DND-41 (cell line): ENCODE data around the gene POLN.

ENCODE experiments used
- ATAC-seq: fragments of 200-7000 bp; cut with Tn5 transposase; 3 replicates; pipeline ENCODE4 v1.9.1; 2021; ENCODE audit warnings: low read depth; ENCODE audit not compliant: insufficient read depth
- DNase-seq: peaks from one replicate; pipeline ENCODE4 v3.0.0-alpha.2; 2020
- H2AFZ ChIP-seq: 2 replicates; pipeline ENCODE4 v1.6.0; 2012; ENCODE audit warnings: low read depth, low read length
- H3K27ac ChIP-seq: 2 replicates; pipeline ENCODE4 v1.5.1; 2012; ENCODE audit warnings: low read length, inconsistent platforms
- H3K27me3 ChIP-seq: fragments of 200-600 bp; sonication (generic); 2 replicates; pipeline ENCODE4 v1.6.0; 2012; ENCODE audit warnings: low read length, mild to moderate bottlenecking, inconsistent platforms; ENCODE audit not compliant: insufficient read depth, poor library complexity
- H3K36me3 ChIP-seq: 2 replicates; pipeline ENCODE4 v1.5.1; 2012; ENCODE audit warnings: low read length, inconsistent platforms; ENCODE audit not compliant: insufficient read depth
- H3K4me1 ChIP-seq: 2 replicates; pipeline ENCODE4 v1.5.1; 2012; ENCODE audit warnings: mild to moderate bottlenecking, low read length; ENCODE audit not compliant: insufficient read depth
- H3K4me2 ChIP-seq: 2 replicates; pipeline ENCODE4 v1.6.0; 2012; ENCODE audit warnings: mild to moderate bottlenecking, moderate library complexity, low read length, inconsistent platforms; ENCODE audit not compliant: insufficient read depth
- H3K4me3 ChIP-seq, 2 experiments: fragments of 200-600 bp in 1 of 2; shearing (Covaris generic) in 1 of 2; 2 replicates each; pipeline ENCODE4 v1.5.1; 2012 to 2016; ENCODE audit warnings: inconsistent platforms in 2 of 2, low read length in 2 of 2, mild to moderate bottlenecking in 2 of 2, low read depth in 1 of 2, moderate library complexity in 1 of 2
- H3K79me2 ChIP-seq: 2 replicates; pipeline ENCODE4 v1.6.0; 2012; ENCODE audit warnings: low read length, inconsistent platforms; ENCODE audit not compliant: insufficient read depth
- H3K9ac ChIP-seq: 2 replicates; pipeline ENCODE4 v1.6.0; 2012; ENCODE audit warnings: low read depth, mild to moderate bottlenecking, inconsistent platforms, low read length, moderate library complexity
- H3K9me3 ChIP-seq: 2 replicates; pipeline ENCODE4 v1.5.1; 2012; ENCODE audit warnings: low read length, moderate library complexity, mild to moderate bottlenecking, inconsistent platforms; ENCODE audit not compliant: insufficient read depth, severe bottlenecking
- H4K20me1 ChIP-seq: 2 replicates; pipeline ENCODE4 v1.6.0; 2012; ENCODE audit warnings: low read length; ENCODE audit not compliant: insufficient read depth
- EZH2 ChIP-seq: IDR thresholded peaks from 3 replicates; pipeline ENCODE4 v1.6.1; 2012; ENCODE audit warnings: borderline replicate concordance, low read depth, mild to moderate bottlenecking, moderate library complexity, low read length, inconsistent platforms; ENCODE audit not compliant: severe bottlenecking
- TF ChIP-seq, protein P1 (sequence below): IDR thresholded peaks from 2 replicates; pipeline ENCODE4 v1.5.1; 2012; ENCODE audit warnings: borderline replicate concordance, low read length, moderate library complexity, mild to moderate bottlenecking; ENCODE audit not compliant: poor library complexity, severe bottlenecking; ENCODE audit errors: extremely low read depth

The POLN gene

DNA sequence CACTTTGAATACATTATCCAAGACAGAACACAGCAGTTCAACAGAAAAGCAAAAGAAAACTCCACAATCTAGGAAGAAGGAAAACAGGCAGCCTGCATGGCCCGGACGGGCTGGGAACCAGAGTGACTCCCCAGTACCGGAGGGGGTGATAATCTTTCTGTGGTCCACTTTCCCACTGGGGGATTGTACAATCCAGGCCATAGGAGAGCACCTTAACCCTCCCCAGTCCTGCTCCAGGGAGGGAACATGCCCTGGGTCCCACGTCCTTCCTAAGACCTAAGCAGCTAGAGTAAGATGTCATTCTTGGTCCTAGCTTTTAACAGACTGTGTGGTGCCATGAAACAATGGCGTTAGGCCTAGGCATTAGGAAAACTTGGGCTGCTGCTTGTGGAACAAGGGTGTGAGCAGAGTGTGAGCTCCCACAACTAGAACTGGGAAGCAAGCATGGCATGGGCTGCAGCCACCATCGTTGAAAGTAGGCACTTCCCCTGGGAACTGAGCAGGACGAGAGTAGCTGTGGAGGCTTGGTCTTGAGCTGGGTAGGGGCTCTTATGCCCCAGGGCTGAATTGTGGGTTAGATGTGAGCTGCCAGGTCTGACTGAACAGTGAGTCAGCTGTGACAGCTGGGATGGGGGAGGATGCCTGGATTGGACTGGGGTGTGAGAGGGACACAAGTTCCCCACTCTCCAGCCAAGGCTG lies 140.4 kb downstream of the POLN start:
- no peaks in the 10 kb centered on the region for H3K27me3 ChIP-seq
- no peaks in the 10 kb centered on the region for H3K36me3 ChIP-seq
- ATAC-seq = no peak
- H4K20me1 ChIP-seq = no peaks in the 10 kb centered on the region
- no peak overlapping the region for H3K9ac ChIP-seq
- TF ChIP-seq EZH2 = no peak
- TF ChIP-seq, protein P1, sequence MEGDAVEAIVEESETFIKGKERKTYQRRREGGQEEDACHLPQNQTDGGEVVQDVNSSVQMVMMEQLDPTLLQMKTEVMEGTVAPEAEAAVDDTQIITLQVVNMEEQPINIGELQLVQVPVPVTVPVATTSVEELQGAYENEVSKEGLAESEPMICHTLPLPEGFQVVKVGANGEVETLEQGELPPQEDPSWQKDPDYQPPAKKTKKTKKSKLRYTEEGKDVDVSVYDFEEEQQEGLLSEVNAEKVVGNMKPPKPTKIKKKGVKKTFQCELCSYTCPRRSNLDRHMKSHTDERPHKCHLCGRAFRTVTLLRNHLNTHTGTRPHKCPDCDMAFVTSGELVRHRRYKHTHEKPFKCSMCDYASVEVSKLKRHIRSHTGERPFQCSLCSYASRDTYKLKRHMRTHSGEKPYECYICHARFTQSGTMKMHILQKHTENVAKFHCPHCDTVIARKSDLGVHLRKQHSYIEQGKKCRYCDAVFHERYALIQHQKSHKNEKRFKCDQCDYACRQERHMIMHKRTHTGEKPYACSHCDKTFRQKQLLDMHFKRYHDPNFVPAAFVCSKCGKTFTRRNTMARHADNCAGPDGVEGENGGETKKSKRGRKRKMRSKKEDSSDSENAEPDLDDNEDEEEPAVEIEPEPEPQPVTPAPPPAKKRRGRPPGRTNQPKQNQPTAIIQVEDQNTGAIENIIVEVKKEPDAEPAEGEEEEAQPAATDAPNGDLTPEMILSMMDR = no peak
- DNase-seq = no peak
- H3K27ac ChIP-seq = no peak overlapping the region
- no peaks in the 10 kb centered on the region for H3K4me1 ChIP-seq
- no peak overlapping the region for H3K4me2 ChIP-seq
- no peak overlapping the region for H2AFZ ChIP-seq
- no peaks in the 10 kb centered on the region for H3K79me2 ChIP-seq
- no peak overlapping the region for H3K4me3 ChIP-seq
- H3K9me3 ChIP-seq = peaks cover 20% of the 10 kb centered on the region

DNA sequence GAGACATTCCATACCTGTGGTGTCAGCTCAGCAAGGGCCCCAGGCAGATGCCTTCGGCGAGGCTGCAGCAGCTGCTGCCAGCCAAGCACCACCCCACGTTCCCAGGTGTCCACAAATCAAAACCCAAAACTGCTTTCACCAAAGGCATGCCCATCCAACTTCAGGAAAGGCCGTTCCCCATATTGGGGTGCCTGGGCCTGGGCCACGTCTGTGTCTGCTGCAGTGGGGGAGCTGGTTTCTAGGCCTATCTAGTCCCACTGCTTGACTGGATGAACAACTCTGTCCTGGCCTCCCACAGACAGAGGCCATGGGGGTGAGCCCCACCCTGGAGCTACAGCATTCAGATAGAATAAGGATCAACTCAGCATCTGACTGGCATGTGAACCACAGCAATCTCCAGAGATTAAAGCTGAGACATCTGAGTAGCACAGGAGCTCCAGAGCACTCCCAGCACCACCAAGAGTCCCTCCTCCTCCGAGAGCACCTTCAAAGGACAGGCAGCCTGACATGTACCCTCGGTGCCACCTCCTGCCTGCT lies 145.8 kb downstream of the POLN start:
- TF ChIP-seq, protein P1 = no peak
- no peak for TF ChIP-seq EZH2
- H3K36me3 ChIP-seq = no peaks in the 10 kb centered on the region
- H3K4me1 ChIP-seq = no peaks in the 10 kb centered on the region
- H4K20me1 ChIP-seq = no peaks in the 10 kb centered on the region
- peaks cover 19% of the 10 kb centered on the region for H3K9me3 ChIP-seq
- no peak overlapping the region for H3K27ac ChIP-seq
- H3K4me3 ChIP-seq = no peak overlapping the region
- H2AFZ ChIP-seq = no peak overlapping the region
- no peak overlapping the region for H3K9ac ChIP-seq
- DNase-seq = no peak
- no peak for ATAC-seq
- no peak overlapping the region for H3K4me2 ChIP-seq
- no peaks in the 10 kb centered on the region for H3K27me3 ChIP-seq
- no peaks in the 10 kb centered on the region for H3K79me2 ChIP-seq

DNA sequence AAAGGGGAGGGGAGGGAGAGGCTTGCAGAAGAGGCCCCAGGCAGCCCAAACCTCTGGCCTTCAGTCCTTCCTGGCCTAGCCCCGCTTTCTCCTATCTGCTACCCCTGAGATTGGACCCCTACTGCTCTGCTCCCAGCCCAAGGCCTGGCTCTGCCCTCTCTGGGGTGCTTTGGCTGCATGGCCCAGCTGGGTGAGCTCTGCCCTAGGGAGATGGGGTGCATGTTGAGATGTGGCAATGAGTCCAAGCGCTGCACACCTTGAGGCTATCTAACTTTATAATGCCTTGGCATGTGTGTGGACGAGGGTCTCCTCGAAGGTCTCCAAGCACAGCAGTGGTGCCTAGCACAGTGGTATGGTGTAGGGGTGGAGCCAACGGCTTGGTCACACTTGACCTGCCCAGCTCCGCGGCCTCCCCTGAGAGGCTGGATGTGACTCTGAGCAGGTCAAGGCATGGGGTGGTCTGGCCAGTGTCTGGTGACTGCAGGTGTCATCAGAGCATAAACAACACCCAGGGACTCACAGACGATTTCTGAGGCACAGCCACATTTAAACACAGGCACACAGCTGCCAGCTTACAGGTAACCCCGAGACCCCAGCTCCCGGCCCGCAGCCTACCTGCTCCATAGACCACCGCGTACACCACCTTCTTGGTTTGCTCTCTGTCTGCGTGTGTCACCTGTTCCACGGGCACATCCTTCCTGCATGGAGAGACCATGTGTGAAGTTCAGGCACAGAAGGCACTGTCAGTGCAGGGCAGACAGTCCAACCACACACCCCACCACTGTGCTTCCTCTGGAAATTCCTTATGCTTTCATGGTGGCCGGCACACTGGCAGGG lies 146.5 kb downstream of the POLN start:
- Histone ChIP-seq H3K4me1 (no peaks in the 10 kb centered on the region), H3K27ac (no peak overlapping the region), H3K27me3 (peaks cover 2% of the 10 kb centered on the region), H3K79me2 (no peaks in the 10 kb centered on the region), H3K4me2 (no peak overlapping the region), H3K9me3 (peaks cover 19% of the 10 kb centered on the region), H3K36me3 (no peaks in the 10 kb centered on the region), H3K9ac (no peak overlapping the region), H3K4me3 (no peak overlapping the region), H2AFZ (no peak overlapping the region), H4K20me1 (no peaks in the 10 kb centered on the region)
- DNase-seq = no peak
- TF ChIP-seq, protein P1 = no peak
- TF ChIP-seq EZH2 = no peak
- ATAC-seq = no peak
